SK-N-MC (cell line): Measurements from ENCODE around the gene SLC39A11.

ENCODE experiments used
- DNase-seq: peaks from one replicate; pipeline ENCODE4 v3.0.0-alpha.2; 2011; ENCODE audit warnings: low read depth, low spot score
- H3K27ac ChIP-seq: fragments of 200-600 bp; sonication (generic); 2 replicates; pipeline ENCODE4 v1.5.1; 2016; ENCODE audit warnings: mixed run types
- H3K36me3 ChIP-seq: fragments of 200-600 bp; sonication (generic); 2 replicates; pipeline ENCODE4 v1.6.1; 2017; ENCODE audit warnings: antibody characterized with exemption, low read length, mixed read lengths; ENCODE audit not compliant: insufficient read depth
- H3K4me3 ChIP-seq: fragments of 200-600 bp; sonication (generic); 2 replicates; pipeline ENCODE4 v1.5.1; 2016
- H3K9ac ChIP-seq: fragments of 200-600 bp; sonication (generic); 2 replicates; pipeline ENCODE4 v1.8.0; 2017; ENCODE audit warnings: mixed run types, mixed read lengths; ENCODE audit not compliant: insufficient read length
- H3K9me3 ChIP-seq: fragments of 200-600 bp; sonication (generic); 2 replicates; pipeline ENCODE4 v1.6.1; 2017; ENCODE audit warnings: low read depth, mild to moderate bottlenecking, antibody characterized with exemption, low read length, moderate library complexity, mixed read lengths
- EZH2 ChIP-seq: fragments of 200-600 bp; sonication (generic); IDR thresholded peaks from one replicate; pipeline ENCODE4 v1.6.1; 2017; ENCODE audit warnings: antibody characterized with exemption
- FOXP2 ChIP-seq: optimal IDR thresholded peaks from 2 replicates; pipeline ENCODE3; 2011; ENCODE audit warnings: mild to moderate bottlenecking, moderate library complexity; ENCODE audit not compliant: insufficient read depth; ENCODE audit errors: extremely low read length, control extremely low read depth
- POLR2AphosphoS5 ChIP-seq: IDR thresholded peaks from 2 replicates; pipeline ENCODE4 v1.6.1; 2012; ENCODE audit warnings: mild to moderate bottlenecking, low read depth, low read length, borderline replicate concordance

The SLC39A11 gene

DNA sequence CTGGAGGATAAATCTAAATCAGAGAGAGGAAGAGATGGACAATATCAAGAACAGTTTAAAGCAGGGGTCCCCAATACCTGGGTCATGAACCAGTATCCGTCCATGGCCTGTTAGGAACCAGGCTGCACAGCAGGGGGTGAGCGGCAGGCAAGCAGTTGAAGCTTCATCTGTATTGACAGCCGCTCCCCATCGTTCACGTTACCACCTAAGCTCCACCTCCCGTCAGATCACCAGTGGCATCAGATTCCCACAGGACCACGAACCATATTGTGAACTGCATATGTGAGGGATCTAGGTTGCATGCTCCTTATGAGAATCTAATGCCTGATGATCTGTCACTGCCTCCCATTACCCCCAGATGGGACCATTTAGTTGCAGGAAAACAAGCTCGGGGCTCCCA is 226.5 kb downstream of the SLC39A11 start:
- TF ChIP-seq POLR2AphosphoS5, result no peak
- TF ChIP-seq FOXP2, result no peak
- TF ChIP-seq EZH2, result no peak
- Histone ChIP-seq H3K36me3 (no peaks in the 10 kb centered on the region), H3K9ac (no peak overlapping the region), H3K27ac (no peak overlapping the region), H3K4me3 (no peak overlapping the region), H3K9me3 (no peaks in the 10 kb centered on the region; the same call in 1 of the 2 replicates)
- DNase-seq, result no peak

DNA sequence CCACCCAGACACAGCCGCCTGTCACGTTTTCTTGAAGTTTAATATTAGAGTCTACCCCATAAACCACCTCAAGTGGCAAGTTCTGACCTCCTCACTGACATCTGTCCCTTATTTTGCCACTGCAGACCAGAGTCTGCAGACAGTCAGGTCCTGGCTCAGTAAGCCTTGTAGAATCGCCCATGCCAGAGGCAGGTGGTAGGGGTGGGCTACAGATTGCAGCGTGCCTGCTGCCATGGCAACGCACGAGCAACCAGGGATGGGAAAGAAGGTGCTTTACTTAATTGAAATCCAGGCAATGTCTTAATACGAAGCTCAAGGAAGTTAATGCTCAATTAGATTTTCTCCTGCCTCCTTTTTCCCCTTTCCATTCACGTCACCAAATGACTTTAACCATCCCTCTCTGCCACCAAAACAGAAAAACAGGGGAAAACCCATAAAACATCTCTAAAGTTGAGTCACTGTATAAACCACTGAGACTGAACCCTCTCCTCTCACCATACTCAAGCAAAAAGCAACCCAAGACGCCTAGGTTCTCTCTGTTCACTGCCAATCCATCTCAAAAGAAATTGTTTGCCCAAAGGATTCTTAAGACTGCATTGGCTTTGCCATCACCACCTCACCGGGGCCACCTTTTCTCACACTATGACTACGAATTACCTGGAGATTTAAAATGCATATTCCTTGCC is 228.8 kb downstream of the SLC39A11 start:
- no peak for TF ChIP-seq FOXP2
- no peak for TF ChIP-seq EZH2
- no peak for TF ChIP-seq POLR2AphosphoS5
- DNase-seq, result no peak
- Histone ChIP-seq H3K36me3 (no peaks in the 10 kb centered on the region), H3K4me3 (no peak overlapping the region), H3K9ac (no peak overlapping the region), H3K9me3 (no peaks in the 10 kb centered on the region; the same call in 1 of the 2 replicates), H3K27ac (no peak overlapping the region)

DNA sequence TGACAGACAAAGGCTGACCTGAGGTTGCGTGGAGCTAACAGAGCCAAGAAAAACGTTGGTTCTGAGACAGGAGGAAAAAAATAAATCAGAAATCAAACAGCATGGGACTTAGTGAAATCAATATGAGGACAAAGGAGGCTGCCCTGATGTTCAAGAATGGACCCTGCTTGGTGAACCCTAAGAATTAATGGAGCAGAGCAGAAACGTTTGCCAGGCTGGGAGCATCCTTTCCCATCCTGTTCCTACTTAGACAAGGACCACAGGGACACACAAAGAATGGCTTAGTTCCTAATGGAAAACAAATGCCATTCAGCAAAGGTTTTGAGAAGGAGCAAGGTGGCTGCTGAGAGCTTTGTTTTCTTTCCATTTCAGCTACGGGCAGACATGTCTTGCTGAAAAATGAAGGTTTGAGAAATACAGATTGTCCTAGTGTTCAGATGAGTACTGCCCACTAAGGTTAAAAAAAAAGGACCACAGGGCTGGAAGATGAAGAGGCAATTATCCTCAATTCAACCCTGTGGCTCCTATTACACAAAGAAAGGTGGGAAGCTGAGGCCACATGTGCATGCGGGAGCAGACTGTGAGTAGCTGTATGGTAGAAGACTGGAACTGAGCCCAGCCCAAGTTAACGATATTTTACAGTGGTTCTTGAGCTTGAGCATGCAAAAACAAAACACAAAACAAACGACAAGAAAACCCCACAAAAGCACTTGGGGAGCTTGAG is 230.1 kb downstream of the SLC39A11 start:
- no peaks in the 10 kb centered on the region; the same call in 1 of the 2 replicates for H3K9me3 ChIP-seq
- no peak overlapping the region for H3K27ac ChIP-seq
- no peak for DNase-seq
- H3K4me3 ChIP-seq, result no peak overlapping the region
- TF ChIP-seq EZH2, result no peak
- TF ChIP-seq FOXP2, result no peak
- no peak for TF ChIP-seq POLR2AphosphoS5
- H3K36me3 ChIP-seq, result no peaks in the 10 kb centered on the region
- no peak overlapping the region for H3K9ac ChIP-seq

DNA sequence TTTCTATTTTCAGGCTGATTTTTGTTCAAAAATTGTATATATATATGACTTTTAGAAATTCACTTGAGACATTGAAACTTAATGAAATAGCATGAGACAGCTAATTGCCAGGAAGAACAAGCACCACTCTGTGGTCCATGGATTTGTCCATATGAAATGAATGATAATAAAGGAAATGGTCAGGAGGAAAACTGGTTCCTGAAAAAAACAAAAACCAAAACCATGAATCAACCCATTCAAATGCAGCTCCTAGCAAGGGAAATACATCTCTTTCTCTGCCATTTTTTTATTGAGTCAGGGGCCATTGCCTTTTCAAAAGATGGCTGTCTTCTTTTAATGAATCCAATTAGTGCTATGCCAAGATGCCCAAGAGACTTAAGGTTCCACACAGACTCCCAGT is 230.7 kb downstream of the SLC39A11 start:
- no peak overlapping the region for H3K4me3 ChIP-seq
- no peaks in the 10 kb centered on the region; the same call in 1 of the 2 replicates for H3K9me3 ChIP-seq
- H3K36me3 ChIP-seq, result no peaks in the 10 kb centered on the region
- H3K9ac ChIP-seq, result no peak overlapping the region
- TF ChIP-seq POLR2AphosphoS5 (no peak), FOXP2 (no peak), EZH2 (no peak)
- no peak for DNase-seq
- no peak overlapping the region for H3K27ac ChIP-seq

DNA sequence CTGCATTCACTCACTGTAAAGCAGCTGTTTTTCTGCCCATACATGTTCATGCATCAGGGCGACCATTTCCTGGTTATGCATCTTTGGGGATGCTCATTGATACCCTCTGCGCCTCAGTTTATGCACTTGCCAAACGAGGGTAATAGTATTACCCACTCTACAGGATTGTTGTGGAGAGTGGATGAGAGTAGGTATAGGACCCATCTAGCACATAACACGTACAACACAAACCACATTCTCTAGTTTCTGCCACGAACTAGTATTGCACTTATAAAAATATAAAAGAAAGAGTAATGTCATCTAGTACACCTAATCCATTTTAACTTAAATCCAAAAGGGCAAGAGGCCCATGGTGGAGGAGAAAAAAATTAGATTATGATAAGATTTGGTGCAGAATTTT is 231.7 kb downstream of the SLC39A11 start:
- Histone ChIP-seq H3K36me3 (no peaks in the 10 kb centered on the region), H3K9me3 (no peaks in the 10 kb centered on the region), H3K4me3 (no peak overlapping the region), H3K27ac (no peak overlapping the region), H3K9ac (no peak overlapping the region)
- TF ChIP-seq POLR2AphosphoS5, result no peak
- no peak for TF ChIP-seq EZH2
- TF ChIP-seq FOXP2, result no peak
- no peak for DNase-seq

DNA sequence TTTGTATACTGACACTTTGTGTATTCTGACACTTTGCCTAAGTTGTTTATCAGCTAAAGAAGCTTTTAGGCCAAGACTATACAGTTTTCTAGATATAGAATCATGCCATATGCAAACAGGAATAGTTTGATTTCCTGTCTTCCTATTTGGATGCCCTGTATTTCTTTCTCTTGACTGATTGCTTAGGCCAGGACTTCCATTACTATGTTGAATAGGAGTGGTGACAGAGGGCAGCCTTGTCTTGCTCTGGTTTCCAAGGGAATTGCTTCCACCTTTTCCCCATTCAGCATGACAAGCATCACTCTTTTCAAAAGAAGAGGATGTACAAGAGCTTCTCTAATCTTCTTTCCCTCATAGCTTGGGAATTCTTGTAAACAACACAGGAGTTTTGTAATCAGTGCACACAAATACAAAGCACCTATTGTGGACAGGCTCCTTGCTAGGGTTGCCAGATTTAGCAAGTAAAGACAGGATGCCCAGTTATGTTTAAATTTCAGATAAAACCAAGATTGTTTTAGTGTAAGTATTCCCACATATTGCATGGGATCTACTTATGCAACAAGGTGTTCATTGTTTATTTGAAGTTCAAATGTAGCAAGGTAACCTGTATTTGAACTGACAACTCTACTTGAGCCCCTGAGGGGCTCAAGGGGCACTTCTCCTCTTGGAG is 233.5 kb downstream of the SLC39A11 start:
- Histone ChIP-seq H3K9me3 (no peaks in the 10 kb centered on the region), H3K9ac (no peak overlapping the region), H3K4me3 (no peak overlapping the region), H3K27ac (no peak overlapping the region), H3K36me3 (no peaks in the 10 kb centered on the region)
- TF ChIP-seq EZH2, result no peak
- no peak for TF ChIP-seq FOXP2
- TF ChIP-seq POLR2AphosphoS5, result no peak
- DNase-seq, result no peak

DNA sequence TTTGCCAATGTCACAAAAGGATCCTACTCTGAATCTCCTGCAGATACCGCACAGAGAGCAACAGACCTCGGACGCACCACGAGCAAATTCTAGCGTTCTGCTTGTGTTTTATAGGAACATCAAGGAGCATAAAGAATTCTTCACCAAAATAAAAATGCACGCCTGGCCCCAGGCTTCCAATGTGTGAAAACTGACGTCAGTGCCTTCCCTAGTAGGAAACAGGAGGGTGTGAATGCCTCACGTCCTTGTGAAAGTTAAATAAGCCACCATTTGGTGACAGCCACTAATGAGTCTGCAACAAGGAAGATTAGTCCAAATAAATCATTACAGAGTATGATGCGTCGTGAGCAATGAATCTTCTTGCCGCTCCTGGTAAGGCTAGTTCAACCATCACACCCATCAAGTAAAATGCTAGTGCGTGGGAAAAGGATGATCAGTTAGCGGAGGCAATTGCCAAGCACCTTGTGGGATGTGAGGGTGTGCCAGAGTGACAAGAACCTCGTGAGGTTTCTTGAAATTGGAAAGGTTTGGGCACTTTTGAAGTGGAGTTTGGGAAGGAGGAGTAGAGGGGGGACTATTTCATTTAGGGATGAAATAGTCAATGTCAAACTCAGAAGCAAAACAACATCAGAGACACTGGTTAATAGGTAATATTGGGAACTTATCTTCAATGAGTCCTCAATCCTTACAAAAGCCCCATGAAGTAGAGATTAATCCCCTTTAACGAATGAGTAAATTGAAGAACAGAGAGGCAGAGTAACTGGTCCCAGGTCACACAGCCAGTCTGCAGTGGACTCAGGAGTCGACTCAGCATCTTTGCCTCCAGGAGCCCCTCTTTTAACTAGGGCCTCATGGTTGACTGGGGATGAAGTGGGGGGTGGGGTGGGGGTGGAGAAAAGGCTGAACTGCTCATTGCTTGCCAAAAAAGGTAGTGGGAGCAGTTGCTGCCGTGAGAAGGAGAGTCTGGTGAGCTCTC is 238.8 kb downstream of the SLC39A11 start:
- DNase-seq, result no peak
- H3K9me3 ChIP-seq, result no peaks in the 10 kb centered on the region
- no peaks in the 10 kb centered on the region for H3K36me3 ChIP-seq
- no peak overlapping the region for H3K27ac ChIP-seq
- no peak overlapping the region for H3K4me3 ChIP-seq
- TF ChIP-seq POLR2AphosphoS5 (no peak), FOXP2 (no peak), EZH2 (no peak)
- H3K9ac ChIP-seq, result no peak overlapping the region
